ENCODE data around the gene UACA.

Gene UACA

DNA sequence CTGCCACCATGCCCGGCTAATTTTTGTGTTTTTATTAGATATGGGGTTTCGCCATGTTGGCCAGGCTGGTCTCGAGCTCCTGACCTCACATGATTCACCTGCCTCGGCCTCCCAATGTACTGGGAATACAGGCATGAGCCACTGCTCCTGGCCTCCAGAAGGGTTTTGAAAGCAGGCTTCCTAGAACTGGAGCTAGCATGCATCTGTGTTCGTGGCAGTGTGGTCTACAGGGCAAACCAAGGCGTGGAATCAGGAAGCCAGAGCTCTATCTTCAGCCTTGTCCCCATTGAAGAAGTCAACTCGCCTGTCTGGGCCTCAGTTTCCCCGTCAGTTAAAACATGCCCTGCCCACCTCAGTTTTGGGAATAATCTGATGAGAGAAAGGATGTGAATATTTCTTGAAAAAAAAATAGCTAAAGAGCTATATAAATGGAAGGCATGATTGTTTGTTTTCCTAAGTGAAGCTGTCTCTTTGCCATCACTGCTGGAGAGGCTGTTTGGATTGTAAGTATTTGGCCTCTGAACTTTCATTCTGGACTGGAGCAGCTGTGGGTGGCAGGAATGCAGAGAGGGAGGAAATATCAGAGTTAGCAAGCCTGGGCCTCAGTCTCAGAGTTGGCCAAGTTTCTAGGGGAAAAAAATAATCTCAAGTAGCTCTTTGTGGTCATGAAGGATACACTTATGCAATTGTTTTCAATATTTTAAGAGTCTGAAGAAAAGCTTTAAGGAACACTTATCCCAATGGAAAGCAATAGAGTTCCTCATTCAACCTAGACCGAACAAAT lies 36.5 kb upstream of the UACA start:
- peak; percentile 80 for DNase-seq (ENCODE audit: low read depth)
- H3K4me3 ChIP-seq (ENCODE audit: low read length) = no peak overlapping the region
- no peak for TF ChIP-seq CTCF (conservative IDR thresholded peaks at IDR 0.05; ENCODE audit: low read depth, low read length)

- no peak for TF ChIP-seq CTCF (conservative IDR thresholded peaks at IDR 0.05; ENCODE audit: low read depth, low read length)
- H3K4me3 ChIP-seq (ENCODE audit: low read length) = no peak overlapping the region
- no peak for DNase-seq (ENCODE audit: low read depth)
These were observed 34.1 kb upstream of the UACA start for GRCh38 chr15:70797464-70797863.

DNA sequence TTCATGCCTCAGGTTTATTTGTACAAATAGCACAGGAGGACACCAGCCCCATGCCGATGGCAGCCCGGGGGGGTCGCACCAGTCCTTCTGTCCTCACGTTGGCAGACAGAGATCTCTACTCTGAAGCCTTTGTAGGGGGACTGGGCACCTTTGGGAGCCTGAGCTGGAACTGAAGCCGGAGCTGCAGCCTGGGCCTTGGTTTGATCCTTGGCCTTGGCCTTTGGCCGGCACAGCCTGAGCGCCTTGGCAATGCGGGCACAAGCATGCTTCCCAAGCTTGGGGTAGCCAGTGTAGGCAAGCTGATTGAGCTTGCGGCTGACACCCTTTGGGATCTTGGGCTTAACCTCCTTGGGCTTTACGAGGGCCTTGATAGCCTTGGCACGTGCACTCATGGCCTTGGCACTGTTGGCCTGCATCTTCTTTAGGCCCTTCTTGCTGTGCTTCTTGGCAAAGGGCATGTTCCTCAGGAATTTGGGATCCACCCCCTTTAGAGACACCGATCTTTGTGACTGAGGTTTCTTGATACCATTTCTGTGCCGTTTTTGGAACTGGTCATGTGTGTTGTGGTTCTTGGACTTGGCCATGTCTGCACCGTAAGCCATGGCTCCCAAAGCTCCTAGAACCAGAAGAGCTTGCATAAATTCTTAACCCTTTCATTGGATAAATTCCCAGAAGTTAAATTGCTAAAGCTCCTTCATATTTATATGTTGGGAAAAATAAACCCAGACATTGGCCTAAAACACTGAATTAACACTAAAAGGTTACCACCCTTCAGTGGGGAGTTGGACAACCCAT lies 33.4 kb upstream of the UACA start:
- no peak overlapping the region for H3K4me3 ChIP-seq (ENCODE audit: low read length)
- TF ChIP-seq CTCF (conservative IDR thresholded peaks at IDR 0.05; ENCODE audit: low read depth, low read length) = no peak
- DNase-seq (ENCODE audit: low read depth) = no peak

DNA sequence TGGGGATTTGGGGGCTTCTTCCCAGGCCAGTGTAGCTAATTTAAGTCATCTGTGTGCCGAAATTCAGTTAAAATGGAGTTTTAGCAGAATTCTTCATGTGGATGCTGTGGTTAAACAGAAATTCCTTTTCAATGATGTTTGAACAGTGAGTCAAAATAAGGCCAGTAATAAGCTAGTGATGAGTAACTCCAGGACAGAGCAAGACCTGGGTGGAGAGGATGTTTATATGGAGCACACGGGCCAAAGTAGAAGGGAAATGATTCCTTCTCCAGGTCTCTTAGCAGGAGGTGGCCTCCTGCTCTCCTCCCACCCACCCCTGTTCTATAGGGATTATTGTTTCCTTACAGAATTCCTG lies 31.9 kb upstream of the UACA start:
- H3K4me3 ChIP-seq (ENCODE audit: low read length) = no peak overlapping the region
- TF ChIP-seq CTCF (conservative IDR thresholded peaks at IDR 0.05; ENCODE audit: low read depth, low read length) = no peak
- peak; percentile 52 for DNase-seq (ENCODE audit: low read depth)

DNA sequence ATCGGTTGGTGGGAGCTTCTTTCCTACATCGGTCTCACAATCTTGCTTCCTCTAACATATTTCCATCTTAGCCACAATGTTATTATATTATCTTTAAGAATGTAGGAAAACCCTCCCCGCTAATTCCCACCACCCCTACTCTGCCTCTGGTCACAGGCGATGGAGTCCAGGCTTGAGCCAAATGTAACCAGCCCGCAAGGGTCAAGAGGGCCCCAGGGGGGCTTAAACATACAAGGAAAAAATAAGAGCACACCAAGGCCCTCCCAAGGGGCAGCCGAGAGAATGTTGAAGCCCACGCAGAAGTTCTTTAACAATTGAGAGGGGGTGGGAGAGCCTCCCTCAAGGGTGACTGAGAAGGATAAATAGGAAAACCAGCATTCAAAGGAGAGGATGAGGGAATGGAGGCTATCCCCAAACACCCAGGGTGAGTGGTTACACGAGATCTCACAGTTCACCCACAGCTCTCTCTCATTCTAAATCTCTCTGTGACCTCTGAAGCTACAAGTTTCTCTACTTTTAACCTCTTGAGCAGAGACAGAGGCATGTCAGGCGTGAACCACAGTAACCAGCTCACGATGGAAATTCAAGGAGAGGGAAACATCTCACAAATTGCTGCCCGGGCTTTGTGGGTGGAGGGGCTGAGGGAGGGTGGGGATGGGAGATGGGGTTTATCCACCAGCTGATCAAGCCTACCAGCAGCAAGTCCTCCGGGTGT lies 31.4 kb upstream of the UACA start:
- H3K4me3 ChIP-seq (ENCODE audit: low read length) = no peak overlapping the region
- DNase-seq (ENCODE audit: low read depth) = no peak
- no peak for TF ChIP-seq CTCF (conservative IDR thresholded peaks at IDR 0.05; ENCODE audit: low read depth, low read length)

GRCh38 chr15:70793694-70794093 lies 30.3 kb upstream of the UACA start:
- DNase-seq (ENCODE audit: low read depth) = no peak
- no peak overlapping the region for H3K4me3 ChIP-seq (ENCODE audit: low read length)
- no peak for TF ChIP-seq CTCF (conservative IDR thresholded peaks at IDR 0.05; ENCODE audit: low read depth, low read length)
